Activated CD8-positive, alpha-beta T cell treated with anti-CD3 and anti-CD28 coated beads for 36 hours (primary cell): ENCODE measurements around the gene GALNT12. TPM values are rescaled to one million over a fixed set of nuclear protein-coding genes. Genes with fewer than 3 reads are reported as not detected.

ENCODE experiments used
- ATAC-seq: fragments of 200-7000 bp; cut with Tn5 transposase; one replicate; pipeline ENCODE4 v1.10.0; 2021; ENCODE audit warnings: mild to moderate bottlenecking, moderate library complexity
- CTCF ChIA-PET: fragments of 350-600 bp; sonication (Branson Sonifier 250); formaldehyde crosslinking; loops from one replicate; lab custom pipeline; 2021; ENCODE audit warnings: antibody characterized with exemption; lab: Charles Lee
- POLR2A ChIA-PET: fragments of 350-600 bp; sonication (Branson Sonifier 250); formaldehyde crosslinking; loops from one replicate; lab custom pipeline; 2021; ENCODE audit warnings: antibody characterized with exemption; lab: Charles Lee
- DNase-seq: peaks from one replicate; pipeline ENCODE4 v3.0.0-alpha.2; 2020
- H3K27ac Mint-ChIP-seq: one replicate; pipeline ENCODE4 v1.8.0; 2021; ENCODE audit warnings: mild to moderate bottlenecking, mixed read lengths
- H3K27me3 Mint-ChIP-seq: one replicate; pipeline ENCODE4 v1.8.0; 2021; ENCODE audit warnings: mixed read lengths
- H3K36me3 Mint-ChIP-seq: one replicate; pipeline ENCODE4 v1.8.0; 2021; ENCODE audit warnings: low read depth, mixed read lengths
- H3K4me1 Mint-ChIP-seq: one replicate; pipeline ENCODE4 v1.8.0; 2021; ENCODE audit warnings: low read depth, mixed read lengths
- H3K4me3 Mint-ChIP-seq: one replicate; pipeline ENCODE4 v1.8.0; 2021; ENCODE audit warnings: mild to moderate bottlenecking, moderate library complexity, mixed read lengths
- H3K9me3 Mint-ChIP-seq: one replicate; pipeline ENCODE4 v1.8.0; 2021; ENCODE audit warnings: mixed read lengths
- intact Hi-C: fragments of 100-400 bp; cut with micrococcal nuclease; formaldehyde crosslinking; loops from one replicate; pipeline ENCODE4 v1.10.0; 2022
- total RNA-seq, 2 experiments: library from RNA; stranded (reverse); gene quantifications; one replicate each; pipeline ENCODE4 v1.2.3, GENCODE V29; 2021
- TF ChIP-seq, protein P1 (sequence below): fragments of 200-600 bp; IDR thresholded peaks from one replicate; pipeline ENCODE4 v1.8.0; 2022; ENCODE audit warnings: antibody characterized with exemption, mild to moderate bottlenecking

The GALNT12 gene
- total RNA-seq, 2 experiments from 2014 or later = 12.8 to 14.3 TPM

DNA sequence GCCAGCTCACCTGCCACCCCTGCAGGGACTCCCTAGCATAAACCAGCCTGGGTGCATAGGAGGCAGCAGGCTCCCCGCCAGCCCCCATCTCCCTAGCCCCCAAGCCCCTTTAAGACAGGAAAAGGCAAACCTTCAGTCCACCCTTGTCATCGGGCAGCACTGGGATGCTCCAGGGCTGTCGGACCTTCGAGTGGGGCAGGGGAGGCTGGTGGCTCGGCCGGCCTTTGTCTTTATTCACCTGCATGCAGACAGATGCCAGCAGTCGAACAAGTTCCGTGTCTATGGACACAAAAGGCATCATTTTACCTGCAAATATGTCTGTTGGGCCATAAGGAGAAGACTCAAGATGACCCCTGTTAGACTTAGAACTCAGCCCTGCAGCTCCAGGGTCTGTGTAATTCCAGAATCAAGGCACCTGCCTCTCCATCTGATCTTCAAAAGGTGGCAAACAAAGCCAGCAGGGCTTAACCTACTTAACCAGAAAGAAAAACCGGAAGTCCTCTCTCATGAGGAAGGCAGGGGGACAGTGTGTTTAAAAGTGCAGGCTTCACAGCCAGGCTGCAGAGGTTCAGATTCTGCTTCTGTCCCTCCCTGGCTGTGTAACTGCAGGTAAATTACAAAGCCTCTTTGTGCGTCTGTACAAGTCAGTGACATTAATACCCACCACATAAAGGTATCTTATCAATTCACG, 27.3 kb upstream of the GALNT12 start:
- no peaks in the 10 kb centered on the region for H3K9me3 Mint-ChIP-seq
- ChIA-PET POLR2A (no interaction called here), CTCF (interaction anchor here (1.6 to 2.7 kb wide), 2 partner anchors 11 to 465 kb away, joined by 7 to 8 read pairs; no protein-coding TSS in a partner anchor)
- peaks cover 4% of the 10 kb centered on the region for H3K36me3 Mint-ChIP-seq
- ATAC-seq = no peak
- H3K4me1 Mint-ChIP-seq = no peaks in the 10 kb centered on the region
- no peak overlapping the region for H3K4me3 Mint-ChIP-seq
- H3K27me3 Mint-ChIP-seq = no peaks in the 10 kb centered on the region
- no peak for DNase-seq
- no peak overlapping the region for H3K27ac Mint-ChIP-seq
- intact Hi-C loops = no loop called here
- TF ChIP-seq, protein P1, sequence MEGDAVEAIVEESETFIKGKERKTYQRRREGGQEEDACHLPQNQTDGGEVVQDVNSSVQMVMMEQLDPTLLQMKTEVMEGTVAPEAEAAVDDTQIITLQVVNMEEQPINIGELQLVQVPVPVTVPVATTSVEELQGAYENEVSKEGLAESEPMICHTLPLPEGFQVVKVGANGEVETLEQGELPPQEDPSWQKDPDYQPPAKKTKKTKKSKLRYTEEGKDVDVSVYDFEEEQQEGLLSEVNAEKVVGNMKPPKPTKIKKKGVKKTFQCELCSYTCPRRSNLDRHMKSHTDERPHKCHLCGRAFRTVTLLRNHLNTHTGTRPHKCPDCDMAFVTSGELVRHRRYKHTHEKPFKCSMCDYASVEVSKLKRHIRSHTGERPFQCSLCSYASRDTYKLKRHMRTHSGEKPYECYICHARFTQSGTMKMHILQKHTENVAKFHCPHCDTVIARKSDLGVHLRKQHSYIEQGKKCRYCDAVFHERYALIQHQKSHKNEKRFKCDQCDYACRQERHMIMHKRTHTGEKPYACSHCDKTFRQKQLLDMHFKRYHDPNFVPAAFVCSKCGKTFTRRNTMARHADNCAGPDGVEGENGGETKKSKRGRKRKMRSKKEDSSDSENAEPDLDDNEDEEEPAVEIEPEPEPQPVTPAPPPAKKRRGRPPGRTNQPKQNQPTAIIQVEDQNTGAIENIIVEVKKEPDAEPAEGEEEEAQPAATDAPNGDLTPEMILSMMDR = no peak

DNA sequence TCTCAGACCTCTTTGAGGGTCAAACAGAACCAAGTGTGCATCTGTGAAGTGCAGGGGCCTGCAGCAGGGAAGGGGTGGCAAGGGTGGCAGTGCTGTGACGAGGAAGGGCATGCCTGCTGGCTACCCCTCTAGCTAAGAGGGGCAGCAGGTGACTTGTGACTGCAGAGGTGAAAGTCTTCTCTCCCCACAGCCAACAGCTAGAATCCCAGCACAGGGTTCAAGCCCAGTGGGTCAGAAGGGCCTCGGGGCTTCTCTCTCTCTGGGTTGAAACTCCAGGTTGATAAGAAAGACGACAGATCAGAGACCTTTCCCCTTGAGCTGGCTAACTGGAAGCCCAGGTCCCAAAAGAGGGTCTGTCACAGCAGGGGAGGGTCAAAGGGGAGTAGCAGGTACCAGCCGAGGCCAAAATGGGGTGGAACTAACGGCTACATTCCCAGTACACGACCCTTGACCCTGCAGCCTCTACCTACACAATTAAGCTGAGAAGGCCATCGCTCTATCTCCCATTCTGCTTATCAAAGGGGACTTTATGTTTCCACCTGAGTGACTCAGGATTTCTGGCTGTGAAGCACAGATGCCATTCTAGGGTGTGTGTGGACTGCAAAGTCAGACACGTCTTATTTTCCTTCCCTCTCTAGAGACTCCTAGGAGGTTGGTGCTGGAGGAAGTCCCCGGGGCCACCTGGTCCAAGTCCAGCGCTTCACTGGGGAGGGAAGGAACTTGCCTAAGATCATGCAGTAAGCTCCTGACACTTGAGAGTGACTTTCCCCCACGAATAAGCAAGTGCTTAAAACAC, 25.7 kb upstream of the GALNT12 start:
- ChIA-PET POLR2A (no interaction called here), CTCF (interaction anchor here (0.9 to 7.5 kb wide), 2 partner anchors 7 to 11 kb away, joined by 3 to 39 read pairs; no protein-coding TSS in a partner anchor)
- no peaks in the 10 kb centered on the region for H3K27me3 Mint-ChIP-seq
- H3K9me3 Mint-ChIP-seq = no peaks in the 10 kb centered on the region
- no peak for ATAC-seq
- H3K27ac Mint-ChIP-seq = no peak overlapping the region
- H3K36me3 Mint-ChIP-seq = peaks cover 4% of the 10 kb centered on the region
- TF ChIP-seq, protein P1 = no peak
- no peaks in the 10 kb centered on the region for H3K4me1 Mint-ChIP-seq
- H3K4me3 Mint-ChIP-seq = no peak overlapping the region
- intact Hi-C loops = no loop called here
- no peak for DNase-seq

DNA sequence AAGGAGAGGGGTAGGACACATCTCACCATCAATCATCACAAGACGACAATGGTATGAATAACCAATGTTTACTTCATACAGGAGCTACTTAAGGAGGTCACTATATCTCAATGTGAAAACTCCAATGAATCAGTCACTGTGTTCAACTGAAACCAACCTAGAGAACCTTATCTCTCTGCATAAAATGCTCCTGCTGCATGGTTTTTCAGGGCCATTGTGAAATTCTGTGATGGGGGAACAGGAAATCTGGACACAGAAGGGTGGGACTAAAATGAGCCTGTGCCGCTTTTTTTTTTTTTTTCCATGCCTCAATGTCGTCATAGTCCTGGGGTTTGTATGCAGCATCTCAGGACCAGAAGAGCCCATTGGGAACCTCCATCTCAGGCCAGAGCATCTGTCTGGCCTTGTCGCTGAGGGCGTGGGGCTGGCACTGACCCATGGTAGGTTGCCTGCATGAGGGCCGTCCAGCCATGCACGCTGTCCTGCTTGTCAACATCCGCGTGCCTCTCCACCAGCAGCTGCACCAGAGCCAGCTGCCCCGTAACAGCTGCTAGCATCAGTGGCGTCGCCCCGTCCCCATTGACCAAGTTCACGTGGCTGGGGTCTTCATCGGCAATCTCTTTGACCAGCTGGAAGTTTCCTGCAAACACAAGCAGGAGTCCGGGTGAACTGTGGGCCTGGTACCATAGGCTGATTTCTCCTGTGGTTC, 23.8 kb upstream of the GALNT12 start:
- TF ChIP-seq, protein P1 = no peak
- no peaks in the 10 kb centered on the region for H3K9me3 Mint-ChIP-seq
- H3K27me3 Mint-ChIP-seq = no peaks in the 10 kb centered on the region
- ChIA-PET CTCF (interaction anchor here (1.0 to 7.5 kb wide), 3 partner anchors 8 to 470 kb away, joined by 3 to 39 read pairs (median 5); no protein-coding TSS in a partner anchor), POLR2A (no interaction called here)
- intact Hi-C loops = no loop called here
- no peak overlapping the region for H3K4me3 Mint-ChIP-seq
- no peaks in the 10 kb centered on the region for H3K4me1 Mint-ChIP-seq
- DNase-seq = no peak
- H3K27ac Mint-ChIP-seq = no peak overlapping the region
- no peak for ATAC-seq
- H3K36me3 Mint-ChIP-seq = peaks cover 4% of the 10 kb centered on the region

DNA sequence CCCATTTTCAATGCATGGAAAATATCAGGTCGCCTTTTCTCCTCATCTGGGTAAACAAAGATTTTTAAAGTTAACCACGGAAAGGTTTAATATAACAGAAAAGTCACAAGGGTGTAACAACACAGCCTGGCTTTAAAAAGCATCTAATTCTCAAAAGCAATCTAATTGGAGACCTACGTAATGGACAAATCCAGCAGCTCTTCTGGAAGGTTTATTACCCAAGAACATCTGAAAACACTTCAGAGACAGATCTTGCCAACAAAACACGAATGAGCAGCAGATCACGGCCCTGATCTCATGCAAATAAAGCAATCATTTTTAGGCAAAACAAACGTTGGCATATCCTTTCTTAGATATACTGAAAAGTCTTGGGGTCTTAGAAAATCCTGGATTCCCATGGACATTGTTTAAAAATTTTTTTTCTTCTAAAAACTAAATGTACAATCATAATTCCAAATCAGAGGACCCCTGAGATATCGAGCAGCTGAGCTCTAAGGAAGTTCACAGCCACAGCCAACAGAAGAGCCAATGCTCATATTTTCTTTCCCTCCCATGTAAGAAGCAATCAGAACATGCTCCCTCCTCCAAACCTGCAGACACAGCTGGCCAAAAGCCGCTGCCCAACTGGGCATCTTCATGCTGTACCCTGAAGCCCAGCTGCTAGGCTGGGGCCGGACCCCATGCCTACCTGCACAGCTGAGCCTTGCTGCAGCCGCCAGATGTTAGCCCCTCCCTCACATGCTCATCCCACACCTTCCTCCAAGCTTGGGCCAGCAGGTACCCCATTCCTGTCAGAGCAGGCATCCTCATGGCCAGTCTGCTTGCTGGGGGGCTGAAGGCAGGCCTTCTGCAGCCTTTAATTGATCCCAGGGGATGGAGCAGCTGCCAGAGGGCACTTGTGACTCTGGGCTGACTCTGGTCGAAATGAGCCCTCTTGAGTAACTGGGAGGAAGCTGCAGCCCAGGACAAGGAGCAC, 22.4 kb upstream of the GALNT12 start:
- intact Hi-C loops = no loop called here
- TF ChIP-seq, protein P1 = no peak
- Mint-ChIP-seq H3K9me3 (no peaks in the 10 kb centered on the region), H3K27me3 (no peaks in the 10 kb centered on the region), H3K27ac (no peak overlapping the region), H3K36me3 (peaks cover 5% of the 10 kb centered on the region), H3K4me1 (no peaks in the 10 kb centered on the region), H3K4me3 (no peak overlapping the region)
- no peak for ATAC-seq
- CTCF ChIA-PET = interaction anchor here (0.6 to 7.5 kb wide), 3 partner anchors 10 to 471 kb away, joined by 3 to 39 read pairs (median 5); no protein-coding TSS in a partner anchor
- no peak for DNase-seq
- POLR2A ChIA-PET = no interaction called here
